WI38 (cell line): Measurements from ENCODE around the gene CD79B.
"Not testable (repeated sequence)": the region's sequence is repeated elsewhere in the genome, so short reads cannot be mapped to it uniquely, and the experiment has no call there.

Experiments used
- H3K4me3 ChIP-seq: 2 replicates; pipeline ENCODE4 v1.5.1; 2011; ENCODE audit warnings: low read depth, mild to moderate bottlenecking, control low read depth, low read length
- CTCF ChIP-seq: IDR thresholded peaks from 2 replicates; pipeline ENCODE4 v1.5.1; 2012; ENCODE audit warnings: low read depth, mild to moderate bottlenecking, control low read depth, low read length

CD79B gene

GRCh38 chr17:63889026-63889848 is 42.9 kb downstream of the CD79B start:
- peak; percentile 39; the same call in 1 of the 2 replicates for TF ChIP-seq CTCF
- H3K4me3 ChIP-seq, result not testable (repeated sequence)

- not testable (repeated sequence) for H3K4me3 ChIP-seq
Measured at GRCh38 chr17:63885119-63885518, 47.0 kb downstream of the CD79B start.

- not testable (repeated sequence) for H3K4me3 ChIP-seq
Measured at GRCh38 chr17:63882626-63883126, 49.5 kb downstream of the CD79B start.

- no peak within 1 kb of the TSS for H3K4me3 ChIP-seq
- TF ChIP-seq CTCF, result peak; percentile 68
Measured at GRCh38 chr17:63881935-63882601, 50.1 kb downstream of the CD79B start, which contains the start of gene GH2. Gene GH2 (minus strand): TSS chr17:63881944. CDS start chr17:63881801, 143 bp downstream.

GRCh38 chr17:63881337-63881736 is 50.8 kb downstream of the CD79B start:
- not testable (repeated sequence) for H3K4me3 ChIP-seq

- TF ChIP-seq CTCF, result no peak
- no peak overlapping the region for H3K4me3 ChIP-seq
Measured at GRCh38 chr17:63880706-63881105, 51.4 kb downstream of the CD79B start.
